ENCODE measurements around the gene CYP2J2.
"Not testable (repeated sequence)": the region's sequence is repeated elsewhere in the genome, so short reads cannot be mapped to it uniquely, and the experiment has no call there.

Gene CYP2J2

GRCh38 chr1:59926381-59927123 is at the start of gene CYP2J2:
Gene CYP2J2, minus strand, starts transcription at chr1:59926773. Its CDS starts 27 bp downstream, at chr1:59926746.
- peak; percentile 66 for DNase-seq

GRCh38 chr1:59973719-59974118 is 47.1 kb upstream of the CYP2J2 start:
- DNase-seq, result no peak

GRCh38 chr1:59972216-59972927 is 45.8 kb upstream of the CYP2J2 start:
- DNase-seq, result peak; percentile 57

GRCh38 chr1:59971464-59971911 is 44.9 kb upstream of the CYP2J2 start:
- DNase-seq, result peak; percentile 91

- not testable (repeated sequence) for DNase-seq
Measured at GRCh38 chr1:59969542-59970175, 43.1 kb upstream of the CYP2J2 start.

GRCh38 chr1:59968746-59969145 is 42.2 kb upstream of the CYP2J2 start:
- DNase-seq, result not testable (repeated sequence)

GRCh38 chr1:59967780-59968179 is 41.2 kb upstream of the CYP2J2 start:
- no peak for DNase-seq

GRCh38 chr1:59967141-59967697 is 40.6 kb upstream of the CYP2J2 start:
- DNase-seq, result no peak

- no peak for DNase-seq
Measured at GRCh38 chr1:59952065-59952464, 25.5 kb upstream of the CYP2J2 start.

- DNase-seq, result no peak
Measured at GRCh38 chr1:59949648-59950047, 23.1 kb upstream of the CYP2J2 start.

GRCh38 chr1:59948990-59949389 is 22.4 kb upstream of the CYP2J2 start:
- DNase-seq, result no peak

- DNase-seq, result peak; percentile 65
Measured at GRCh38 chr1:59947047-59947938, 20.7 kb upstream of the CYP2J2 start.

- DNase-seq, result no peak
Measured at GRCh38 chr1:59945790-59946189, 19.2 kb upstream of the CYP2J2 start.

GRCh38 chr1:59939393-59939792 is 12.8 kb upstream of the CYP2J2 start:
- DNase-seq, result no peak

- DNase-seq, result no peak
Measured at GRCh38 chr1:59937636-59938210, 11.2 kb upstream of the CYP2J2 start.

- DNase-seq, result no peak
Measured at GRCh38 chr1:59936358-59936821, 9.8 kb upstream of the CYP2J2 start.

GRCh38 chr1:59928996-59929395 is 2.4 kb upstream of the CYP2J2 start:
- DNase-seq, result no peak

GRCh38 chr1:59927213-59927612 is 640 bp upstream of the CYP2J2 start:
- no peak for DNase-seq

- DNase-seq, result no peak
Measured at GRCh38 chr1:59924653-59925052, 1.9 kb downstream of the CYP2J2 start.

- not testable (repeated sequence) for DNase-seq
Measured at GRCh38 chr1:59921258-59921899, 5.2 kb downstream of the CYP2J2 start.

- DNase-seq, result no peak
Measured at GRCh38 chr1:59919746-59920145, 6.8 kb downstream of the CYP2J2 start.

Data from retina (tissue), 1 donor.